GM10248 (cell line): Measurements from ENCODE around the gene SLC25A21.

Experiments
- CTCF ChIA-PET: fragments of 300-600 bp; sonication (Branson Sonifier 250); formaldehyde crosslinking; extraction: SDS; loops from one replicate; lab custom pipeline; 2021; ENCODE audit warnings: antibody characterized with exemption; lab: Yijun Ruan, JAX
- POLR2A ChIA-PET: fragments of 350-650 bp; sonication (Branson Sonifier 250); formaldehyde crosslinking; extraction: SDS; loops from one replicate; lab custom pipeline; 2020; ENCODE audit warnings: antibody characterized with exemption; lab: Yijun Ruan, JAX
- DNase-seq: peaks from one replicate; pipeline ENCODE4 v3.0.0; 2012; ENCODE audit errors: extremely low spot score
- TF ChIP-seq, protein P1 (sequence below): IDR thresholded peaks from 2 replicates; pipeline ENCODE4 v1.5.1; 2012; ENCODE audit warnings: mild to moderate bottlenecking, low read depth; ENCODE audit errors: extremely low read depth, missing control alignments, control extremely low read depth

The SLC25A21 gene

DNA sequence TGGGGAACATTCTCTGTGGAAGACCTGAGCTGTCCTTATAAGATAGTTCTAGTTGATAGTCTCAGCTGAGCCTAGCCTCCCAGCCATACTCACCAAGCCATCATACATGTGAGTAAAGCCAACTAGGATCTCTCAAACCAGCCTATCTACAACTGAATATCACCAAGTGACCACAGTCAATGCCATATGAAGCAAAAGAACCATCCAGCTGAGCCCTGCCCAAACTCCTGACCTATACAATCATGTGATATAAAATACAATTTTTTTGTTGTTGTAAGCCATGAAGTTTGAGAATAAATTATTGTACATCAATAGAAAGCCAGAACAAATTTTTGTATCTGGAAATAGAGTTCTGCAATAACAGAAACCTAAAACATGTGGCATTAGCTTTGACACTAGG lies 118.3 kb downstream of the SLC25A21 start:
- no peak for DNase-seq
- CTCF ChIA-PET = interaction anchor here (0.6 kb wide), 1 partner anchor 34 kb away, joined by 3 read pairs; no protein-coding TSS in a partner anchor
- TF ChIP-seq, protein P1, sequence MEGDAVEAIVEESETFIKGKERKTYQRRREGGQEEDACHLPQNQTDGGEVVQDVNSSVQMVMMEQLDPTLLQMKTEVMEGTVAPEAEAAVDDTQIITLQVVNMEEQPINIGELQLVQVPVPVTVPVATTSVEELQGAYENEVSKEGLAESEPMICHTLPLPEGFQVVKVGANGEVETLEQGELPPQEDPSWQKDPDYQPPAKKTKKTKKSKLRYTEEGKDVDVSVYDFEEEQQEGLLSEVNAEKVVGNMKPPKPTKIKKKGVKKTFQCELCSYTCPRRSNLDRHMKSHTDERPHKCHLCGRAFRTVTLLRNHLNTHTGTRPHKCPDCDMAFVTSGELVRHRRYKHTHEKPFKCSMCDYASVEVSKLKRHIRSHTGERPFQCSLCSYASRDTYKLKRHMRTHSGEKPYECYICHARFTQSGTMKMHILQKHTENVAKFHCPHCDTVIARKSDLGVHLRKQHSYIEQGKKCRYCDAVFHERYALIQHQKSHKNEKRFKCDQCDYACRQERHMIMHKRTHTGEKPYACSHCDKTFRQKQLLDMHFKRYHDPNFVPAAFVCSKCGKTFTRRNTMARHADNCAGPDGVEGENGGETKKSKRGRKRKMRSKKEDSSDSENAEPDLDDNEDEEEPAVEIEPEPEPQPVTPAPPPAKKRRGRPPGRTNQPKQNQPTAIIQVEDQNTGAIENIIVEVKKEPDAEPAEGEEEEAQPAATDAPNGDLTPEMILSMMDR = no peak
- POLR2A ChIA-PET = no interaction called here

DNA sequence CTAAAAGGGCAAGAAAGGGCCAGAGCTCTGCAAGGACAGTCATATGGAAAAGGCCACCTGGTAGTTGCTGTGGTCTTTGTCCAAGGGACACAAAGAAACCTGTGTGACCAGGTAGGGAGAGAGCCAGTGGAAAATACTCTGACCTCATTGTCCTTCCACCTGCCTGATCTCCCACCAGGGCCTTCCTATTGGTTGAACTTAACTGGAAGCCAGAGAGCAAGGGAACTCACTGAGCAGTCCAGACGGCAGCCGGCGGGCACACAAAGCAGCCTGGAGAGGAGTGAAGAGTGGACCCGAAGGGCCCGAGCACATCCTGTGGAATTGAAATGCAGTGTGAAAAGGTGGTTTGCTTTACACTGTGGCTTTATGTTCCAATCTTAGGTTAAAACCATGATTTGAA lies 120.7 kb downstream of the SLC25A21 start:
- ChIA-PET POLR2A (no interaction called here), CTCF (no interaction called here)
- TF ChIP-seq, protein P1 = no peak
- no peak for DNase-seq

DNA sequence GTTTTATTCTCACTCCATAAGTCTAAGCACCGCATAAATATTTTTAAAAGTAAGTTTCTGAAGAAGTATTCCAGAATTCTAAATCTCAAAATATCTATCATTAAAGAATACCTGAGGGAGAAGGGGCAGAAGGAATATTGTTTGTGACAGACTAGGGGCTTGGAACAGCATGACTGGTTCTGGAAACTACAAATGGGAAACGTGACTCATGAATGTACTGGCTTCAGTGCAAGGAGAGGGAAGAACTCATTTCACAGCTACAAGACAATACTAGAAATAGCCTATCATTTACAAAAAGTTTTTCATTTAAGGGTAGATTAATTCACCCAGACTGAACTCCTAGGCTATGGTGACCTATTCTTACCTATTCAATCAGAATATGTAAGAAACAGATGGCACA lies 121.3 kb downstream of the SLC25A21 start:
- TF ChIP-seq, protein P1 = no peak
- no peak for DNase-seq
- ChIA-PET POLR2A (no interaction called here), CTCF (no interaction called here)

DNA sequence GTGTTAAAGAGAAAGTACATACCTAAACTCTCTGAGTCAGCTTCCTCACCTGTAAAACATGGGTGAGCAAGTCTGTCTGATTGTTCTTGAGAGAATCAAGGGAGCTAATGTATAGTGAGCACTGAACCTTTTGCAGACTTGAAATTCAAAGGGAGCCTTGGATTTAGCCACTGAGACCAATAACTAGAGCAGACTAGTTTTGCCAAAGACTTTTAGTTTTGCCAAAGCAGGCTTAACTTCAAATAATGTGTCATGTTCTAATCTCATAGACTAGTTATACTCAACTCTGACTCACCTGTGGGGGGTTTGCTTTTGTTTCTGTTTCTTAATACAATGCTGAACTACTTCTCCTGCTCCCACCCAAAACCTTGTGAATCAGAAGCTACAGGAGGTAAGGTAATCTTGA lies 123.7 kb downstream of the SLC25A21 start:
- POLR2A ChIA-PET = no interaction called here
- TF ChIP-seq, protein P1 = no peak
- CTCF ChIA-PET = interaction anchor here (1.3 kb wide), 1 partner anchor 9 kb away, joined by 3 read pairs; no protein-coding TSS in a partner anchor
- DNase-seq = no peak

DNA sequence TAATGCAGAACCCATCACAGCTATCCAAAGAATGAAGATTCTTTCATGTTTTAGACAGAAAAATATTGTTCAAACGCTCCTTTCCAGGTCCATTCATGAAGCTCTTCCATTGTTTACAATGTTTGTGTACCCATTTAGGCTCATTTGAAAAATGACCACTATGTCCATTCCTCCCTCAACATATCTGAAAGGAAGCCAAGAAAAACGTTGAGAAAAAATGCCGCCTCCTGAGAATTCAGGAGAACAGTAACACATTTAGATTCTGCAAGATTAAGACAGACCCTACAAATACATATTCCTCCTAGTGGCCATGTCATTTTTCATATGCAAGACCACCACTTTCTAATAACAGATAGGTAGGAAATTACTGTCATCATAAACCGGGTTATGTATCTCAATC lies 124.4 kb downstream of the SLC25A21 start:
- CTCF ChIA-PET = interaction anchor here (1.3 kb wide), 1 partner anchor 9 kb away, joined by 3 read pairs; no protein-coding TSS in a partner anchor
- TF ChIP-seq, protein P1 = no peak
- POLR2A ChIA-PET = no interaction called here
- DNase-seq = no peak

DNA sequence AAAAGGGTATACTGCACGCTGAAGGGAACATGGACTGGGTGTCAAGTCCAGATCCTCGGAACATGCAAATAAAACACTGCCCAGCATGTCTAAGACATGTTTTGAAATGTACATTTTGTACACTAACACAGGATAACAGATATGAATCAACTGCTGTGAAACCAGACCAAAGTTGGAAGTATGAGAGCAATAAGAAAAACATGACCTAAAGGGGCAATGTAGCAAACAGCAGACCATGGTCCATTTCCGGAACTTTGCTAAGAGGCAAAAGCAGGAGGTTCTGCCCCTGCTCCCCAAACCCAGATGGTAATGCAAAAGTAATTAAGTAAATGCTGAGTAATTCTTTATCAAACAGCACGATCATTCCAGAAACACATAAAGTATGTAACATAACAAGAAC lies 125.2 kb downstream of the SLC25A21 start:
- no peak for DNase-seq
- ChIA-PET POLR2A (no interaction called here), CTCF (no interaction called here)
- TF ChIP-seq, protein P1 = no peak
